Adrenal gland (tissue), 12 donors: ENCODE results near the gene RARB. TPM values are rescaled to one million over a fixed set of nuclear protein-coding genes. Genes with fewer than 3 reads are reported as not detected.

Experiments used
- DNase-seq, 7 donors: peaks; one replicate each; pipeline ENCODE4 v3.0.0-alpha.2; 2019 to 2020
- H3K27ac ChIP-seq, 5 donors: fragments of 200-600 bp; sonication (generic) in 4 of 5; 1 replicate in 3 of 5; 2 replicates in 2 of 5; pipeline versions ENCODE4 v1.5.1 to v1.8.0; 2016 to 2020; ENCODE audit warnings: mild to moderate bottlenecking in 1 of 5
- H3K27me3 ChIP-seq: fragments of 200-600 bp; 2 replicates; pipeline ENCODE4 v1.8.0; 2021
- H3K36me3 ChIP-seq, 2 donors: fragments of 200-600 bp; replicated peaks in 1 of 2; 1 replicate in 1 of 2; 2 replicates in 1 of 2; pipeline versions ENCODE4 v1.5.1 to v1.8.0; 2018 to 2022
- H3K4me1 ChIP-seq, 2 donors: fragments of 200-600 bp; replicated peaks in 1 of 2; 1 replicate in 1 of 2; 2 replicates in 1 of 2; pipeline versions ENCODE4 v1.5.1 to v1.8.0; 2018 to 2021
- H3K4me3 ChIP-seq, 4 donors: fragments of 200-600 bp; sonication (generic) in 3 of 4; one replicate each; pipeline ENCODE4 v1.5.1; 2016 to 2018
- H3K9me3 ChIP-seq, 3 donors: fragments of 200-600 bp; sonication (generic) in 1 of 3; replicated peaks in 1 of 3; 1 replicate in 2 of 3; 2 replicates in 1 of 3; pipeline versions ENCODE4 v1.5.1 to v1.8.0; 2016 to 2021
- CTCF ChIP-seq, 6 experiments: fragments of 450-650 bp in 4 of 6; fragments of 200-600 bp in 2 of 6; sonication (generic) in 1 of 6; IDR thresholded peaks; 1 replicate in 5 of 6; 2 replicates in 1 of 6; pipeline versions ENCODE4 v1.5.1 to v1.8.0; 2016 to 2021; ENCODE audit warnings: antibody characterized with exemption in 6 of 6, mild to moderate bottlenecking in 2 of 6, moderate library complexity in 1 of 6
- POLR2A ChIP-seq, 2 donors: fragments of 450-650 bp; IDR thresholded peaks; one replicate each; pipeline ENCODE4 v1.6.1; 2017; ENCODE audit warnings: antibody characterized with exemption in 2 of 2, mild to moderate bottlenecking in 2 of 2, moderate library complexity in 1 of 2
- WGBS, 4 donors: extraction: QIAGEN DNeasy Blood & Tissue Kit in 2 of 4; methylation state at CpG; one replicate each; pipeline versions ENCODE4 v1.1.5 to v1.1.7; 2013 to 2017; 5-methylcytosine and 5-hydroxymethylcytosine counted together
- intact Hi-C, 2 donors: fragments of 100-400 bp; cut with DNase I; formaldehyde crosslinking; loops; one replicate each; pipeline versions ENCODE4 v1.14.1 to v1.15.0; 2022 to 2023
- polyA plus RNA-seq, 3 donors: library from polyadenylated mRNA; stranded (reverse); fragments of 200-250 nt in 2 of 3; fragments of 350-450 nt in 1 of 3; fragmentation: Illumina TruSeq in 1 of 3; extraction: RNeasy Lipid Tissue Mini Kit (QIAGEN cat#74804) in 1 of 3; gene quantifications; one replicate each; pipeline ENCODE4 v1.2.3, GENCODE V29; 2013 to 2014
- total RNA-seq, 9 donors: library from RNA; depleted of rRNA in 4 of 9; stranded (reverse); fragments of >200 nt in 4 of 9; fragments of 120-200 nt in 1 of 9; fragmentation: NEBNext Ultra II Directional in 1 of 9; extraction: Animal tissue kit (Norgen Biotek cat#: 25700) in 1 of 9; gene quantifications; one replicate each; pipeline versions ENCODE4 v1.1.0 to v1.2.4, GENCODE V29; 2013 to 2023
- donor health status: healthy with polysubstance abuse.
- donor health status: Bipolar disorder and iron deficiency.
- donor health status: DM: yes; HTN: yes; CAD: no.
- donor health status: DM: no; HTN: no; CAD: no.
- donor health status: DM: no; HTN: no; CAD: no.
- donor health status: DM: yes; HTN: yes; CAD: no.

Gene RARB
- total and polyA plus RNA-seq, 12 donors = 1.7 to 23.3 (median 9.7) TPM

GRCh38 chr3:25619382-25619781 lies 191.3 kb downstream of the RARB start:
- H3K36me3 ChIP-seq = peaks cover 0 to 35% of the 10 kb centered on the region in 2 donors

GRCh38 chr3:25620493-25620892 lies 192.4 kb downstream of the RARB start:
- intact Hi-C loops = no loop called here
- Histone ChIP-seq H3K27me3 (no peaks in the 10 kb centered on the region), H3K4me1 (no peaks in the 10 kb centered on the region), H3K4me3 (no peak overlapping the region), H3K27ac (no peak overlapping the region), H3K36me3 (peaks cover 0 to 38% of the 10 kb centered on the region in 2 donors), H3K9me3 (no peaks in the 10 kb centered on the region)
- TF ChIP-seq POLR2A (IDR thresholded peaks at IDR 0.05) = no peak
- TF ChIP-seq CTCF (IDR thresholded peaks at IDR 0.05) = no peak
- WGBS, 4 donors = 93 to 95% (median 94%) methylated on average over 5 of the region's 5 CpGs
- no peak for DNase-seq

More at GRCh38 chr3:25619382-25619781, 191.3 kb downstream of the RARB start:
- Histone ChIP-seq H3K4me3 (no peak overlapping the region), H3K27ac (no peak overlapping the region), H3K27me3 (no peaks in the 10 kb centered on the region), H3K9me3 (no peaks in the 10 kb centered on the region), H3K4me1 (no peaks in the 10 kb centered on the region)
- intact Hi-C loops = no loop called here
- TF ChIP-seq CTCF (IDR thresholded peaks at IDR 0.05) (no peak), POLR2A (IDR thresholded peaks at IDR 0.05) (no peak)
- DNase-seq = no peak

GRCh38 chr3:25621087-25621486 lies 193.0 kb downstream of the RARB start:
- intact Hi-C loops = no loop called here
- no peaks in the 10 kb centered on the region for H3K9me3 ChIP-seq
- no peak overlapping the region for H3K4me3 ChIP-seq
- no peaks in the 10 kb centered on the region for H3K27me3 ChIP-seq
- H3K4me1 ChIP-seq = no peaks in the 10 kb centered on the region
- DNase-seq = no peak
- no peak overlapping the region for H3K27ac ChIP-seq
- 94 to 99% (median 98%) methylated on average over 2 of the region's 2 CpGs for WGBS, 4 donors
- no peak for TF ChIP-seq POLR2A (IDR thresholded peaks at IDR 0.05)
- no peak for TF ChIP-seq CTCF (IDR thresholded peaks at IDR 0.05)
- peaks cover 0 to 35% of the 10 kb centered on the region in 2 donors for H3K36me3 ChIP-seq

- 91 to 98% (median 95%) methylated on average over 1 of the region's 1 CpG for WGBS, 4 donors
- Histone ChIP-seq H3K9me3 (no peaks in the 10 kb centered on the region), H3K27me3 (no peaks in the 10 kb centered on the region), H3K36me3 (peaks cover 0 to 35% of the 10 kb centered on the region in 2 donors), H3K4me3 (no peak overlapping the region), H3K27ac (no peak overlapping the region), H3K4me1 (peaks cover 7 to 32% of the 10 kb centered on the region in 2 donors)
- no peak for DNase-seq
- no peak for TF ChIP-seq POLR2A (IDR thresholded peaks at IDR 0.05)
- no peak for TF ChIP-seq CTCF (IDR thresholded peaks at IDR 0.05)
- intact Hi-C loops = no loop called here
Observed at GRCh38 chr3:25631989-25632388, 203.9 kb downstream of the RARB start.
